Fibroblast of villous mesenchyme (primary cell): ENCODE measurements around the gene A2M. TPM values are rescaled to one million over a fixed set of nuclear protein-coding genes. Genes with fewer than 3 reads are reported as not detected.

Experiments
- DNase-seq: peaks from one replicate; pipeline ENCODE4 v3.0.0-alpha.2; 2010; ENCODE audit warnings: low read depth
- H3K4me3 ChIP-seq: 2 replicates; pipeline ENCODE4 v1.5.1; 2011; ENCODE audit warnings: low read depth, mild to moderate bottlenecking, low read length
- total RNA-seq: library from RNA; depleted of rRNA; stranded (reverse); fragments of >200 nt; gene quantifications from 2 replicates; pipeline ENCODE4 v1.2.3, GENCODE V29; 2012
- TF ChIP-seq, protein P1 (sequence below): IDR thresholded peaks from 2 replicates; pipeline ENCODE4 v1.5.1; 2012; ENCODE audit warnings: low read depth, mild to moderate bottlenecking, low read length; ENCODE audit not compliant: insufficient read depth

A2M gene
- total RNA-seq, 1 donor = 14.7 TPM

GRCh38 chr12:9112076-9112853 is 3.5 kb downstream of the A2M start:
- no peak overlapping the region for H3K4me3 ChIP-seq
- TF ChIP-seq, protein P1, sequence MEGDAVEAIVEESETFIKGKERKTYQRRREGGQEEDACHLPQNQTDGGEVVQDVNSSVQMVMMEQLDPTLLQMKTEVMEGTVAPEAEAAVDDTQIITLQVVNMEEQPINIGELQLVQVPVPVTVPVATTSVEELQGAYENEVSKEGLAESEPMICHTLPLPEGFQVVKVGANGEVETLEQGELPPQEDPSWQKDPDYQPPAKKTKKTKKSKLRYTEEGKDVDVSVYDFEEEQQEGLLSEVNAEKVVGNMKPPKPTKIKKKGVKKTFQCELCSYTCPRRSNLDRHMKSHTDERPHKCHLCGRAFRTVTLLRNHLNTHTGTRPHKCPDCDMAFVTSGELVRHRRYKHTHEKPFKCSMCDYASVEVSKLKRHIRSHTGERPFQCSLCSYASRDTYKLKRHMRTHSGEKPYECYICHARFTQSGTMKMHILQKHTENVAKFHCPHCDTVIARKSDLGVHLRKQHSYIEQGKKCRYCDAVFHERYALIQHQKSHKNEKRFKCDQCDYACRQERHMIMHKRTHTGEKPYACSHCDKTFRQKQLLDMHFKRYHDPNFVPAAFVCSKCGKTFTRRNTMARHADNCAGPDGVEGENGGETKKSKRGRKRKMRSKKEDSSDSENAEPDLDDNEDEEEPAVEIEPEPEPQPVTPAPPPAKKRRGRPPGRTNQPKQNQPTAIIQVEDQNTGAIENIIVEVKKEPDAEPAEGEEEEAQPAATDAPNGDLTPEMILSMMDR = no peak
- DNase-seq = no peak

GRCh38 chr12:9111525-9111924 is 4.2 kb downstream of the A2M start:
- H3K4me3 ChIP-seq = no peak overlapping the region
- TF ChIP-seq, protein P1 = no peak
- DNase-seq = no peak

DNA sequence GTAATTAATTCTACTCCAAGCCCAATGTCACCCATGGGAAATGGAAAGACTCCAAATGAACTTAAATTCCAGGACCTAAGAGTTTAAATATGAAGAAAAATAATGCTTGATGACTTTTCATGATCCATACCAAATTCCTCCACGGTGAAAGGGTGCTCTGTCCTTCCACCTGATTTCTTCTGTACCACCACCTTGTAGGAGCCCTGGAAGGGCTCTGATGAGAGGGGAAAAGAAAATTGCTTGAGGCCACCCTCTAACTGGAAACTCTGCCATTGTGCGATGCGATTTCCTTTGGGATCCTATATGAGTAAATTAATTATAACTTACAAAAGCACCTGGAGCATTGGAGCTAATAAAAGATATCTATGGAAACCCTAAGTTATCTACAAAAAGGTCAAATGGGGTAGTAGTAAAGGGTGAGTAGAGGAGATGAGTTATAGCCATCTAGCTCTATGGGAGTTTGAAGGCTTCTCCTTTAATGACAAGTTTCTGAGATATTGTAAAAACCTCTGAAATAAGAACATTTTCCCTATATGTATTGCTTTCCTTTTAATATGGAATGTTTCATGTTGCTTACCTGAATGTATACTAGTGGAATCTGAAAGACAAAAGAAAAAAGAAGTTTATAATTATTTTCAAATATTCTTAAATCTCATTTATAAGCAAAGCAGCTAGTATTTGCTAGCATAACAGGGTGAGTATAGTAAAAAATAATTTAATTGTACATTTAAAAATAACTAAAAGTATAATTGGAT is 5.8 kb downstream of the A2M start:
- DNase-seq = no peak
- H3K4me3 ChIP-seq = no peak overlapping the region
- TF ChIP-seq, protein P1 = no peak

DNA sequence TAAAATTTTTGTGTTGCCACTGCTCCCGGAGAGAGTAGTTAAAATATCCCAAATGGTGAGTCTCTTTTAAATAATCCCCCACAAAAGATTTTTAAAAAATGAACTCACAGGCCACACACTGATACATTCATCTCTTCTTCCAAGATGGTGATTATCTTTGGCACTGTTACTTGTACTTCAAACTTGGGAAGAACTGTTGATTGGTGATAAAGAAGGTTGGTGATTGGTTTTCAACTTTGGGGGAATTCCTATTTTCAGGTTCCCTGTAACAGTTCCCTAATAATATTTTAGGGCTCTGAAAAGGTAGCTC is 6.6 kb downstream of the A2M start:
- no peak overlapping the region for H3K4me3 ChIP-seq

DNA sequence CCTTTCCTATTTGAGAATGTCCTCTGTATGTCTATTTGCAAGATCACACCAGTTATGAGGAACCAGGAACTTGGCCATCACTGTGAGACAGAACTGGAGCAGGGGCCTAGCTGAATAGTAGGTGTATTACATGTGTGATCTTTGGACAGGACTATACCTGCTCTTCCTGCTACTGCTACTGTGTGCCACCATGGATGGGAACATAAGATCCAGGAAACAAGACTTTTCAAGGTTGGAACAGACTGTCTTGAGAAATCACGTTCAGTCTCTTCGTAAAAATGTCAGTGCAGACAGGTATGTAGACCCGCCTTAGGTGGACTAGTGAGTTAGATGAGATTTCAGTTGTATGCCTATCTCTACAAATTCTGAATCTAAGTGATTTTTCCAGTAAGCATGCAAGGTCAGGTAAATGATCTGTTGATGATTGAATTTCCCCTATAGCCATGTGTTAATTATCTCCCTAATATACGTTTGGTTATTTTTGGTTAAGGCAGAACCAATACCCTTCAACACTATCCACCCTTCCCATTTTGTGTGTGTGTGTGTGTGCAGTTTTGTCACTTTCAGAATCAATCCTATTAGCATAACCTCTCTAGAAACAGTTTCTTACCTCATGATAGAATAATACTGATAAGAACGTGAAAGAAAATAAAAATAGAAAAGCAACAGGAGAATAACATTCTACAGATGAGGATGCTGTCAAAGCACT is 7.1 kb downstream of the A2M start:
- DNase-seq = no peak
- H3K4me3 ChIP-seq = no peak overlapping the region
- TF ChIP-seq, protein P1 = no peak

More for the DNA sequence above, 6.6 kb downstream of the A2M start:
- no peak for DNase-seq
- TF ChIP-seq, protein P1 = no peak

DNA sequence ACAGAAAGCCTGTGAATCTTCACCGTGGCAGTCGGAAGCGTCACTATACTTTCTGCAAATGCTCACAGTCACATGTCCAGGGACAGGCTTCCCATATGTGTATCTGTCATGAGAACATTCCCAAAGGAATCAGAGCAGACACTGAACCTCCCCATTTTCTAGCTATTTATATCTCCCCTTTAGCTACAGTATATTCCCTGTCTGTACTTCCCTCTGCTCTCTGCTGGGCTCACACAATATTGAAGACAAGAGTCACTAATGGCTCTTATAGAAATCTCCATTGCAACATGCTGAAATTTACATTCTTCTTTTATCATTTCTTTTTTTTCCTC is 8.2 kb downstream of the A2M start:
- TF ChIP-seq, protein P1 = no peak
- no peak overlapping the region for H3K4me3 ChIP-seq
- DNase-seq = no peak
